ENCODE data around the gene RNLS. TPM values are rescaled to one million over a fixed set of nuclear protein-coding genes. Genes with fewer than 3 reads are reported as not detected.

Gene RNLS
- polyA plus RNA-seq, 3 donors = 3.3 to 3.9 (median 3.7) TPM

GRCh38 chr10:88557658-88558057 is 25.5 kb downstream of the RNLS start:
- Histone ChIP-seq H3K4me3 (replicated peaks in 1 of 3; ENCODE audit: low read depth in 2 of 3, low read length in 3 of 3) (no peak overlapping the region), H3K36me3 (replicated peaks in 1 of 2; ENCODE audit: control insufficient read depth in 1 of 2, insufficient read depth in 2 of 2, low read length in 2 of 2) (no peaks in the 10 kb centered on the region), H3K9ac (ENCODE audit: insufficient read depth, low read length, poor library complexity, severe bottlenecking) (no peak overlapping the region), H2AFZ (ENCODE audit: insufficient read depth, low read depth, low read length, poor library complexity, severe bottlenecking) (no peak overlapping the region), H3K27me3 (ENCODE audit: control insufficient read depth in 2 of 2, insufficient read depth in 2 of 2, low read length in 2 of 2) (no peaks in the 10 kb centered on the region), H3K4me1 (ENCODE audit: control insufficient read depth in 1 of 2, insufficient read depth in 2 of 2, low read length in 2 of 2) (peaks cover 7 to 9% of the 10 kb centered on the region in 2 donors), H3K27ac (ENCODE audit: low read depth in 1 of 2, low read length in 2 of 2) (no peak overlapping the region), H3K79me2 (ENCODE audit: insufficient read depth, low read length) (no peaks in the 10 kb centered on the region), H4K20me1 (ENCODE audit: insufficient read depth, low read length) (no peaks in the 10 kb centered on the region), H3K9me3 (replicated peaks in 1 of 2; ENCODE audit: control insufficient read depth in 1 of 2, insufficient read depth in 1 of 2, low read length in 2 of 2) (peaks cover 0 to 3% of the 10 kb centered on the region in 2 donors), H3K4me2 (replicated peaks; ENCODE audit: extremely low read depth, low read length, poor library complexity, severe bottlenecking) (no peak overlapping the region)
- peaks cover 0 to 1% (median 0%) of the 10 kb centered on the region in 3 donors for H3K27me3 Mint-ChIP-seq (ENCODE audit: low read depth in 3 of 3)
- H3K4me1 Mint-ChIP-seq = peaks cover 10% of the 10 kb centered on the region
- H3K36me3 Mint-ChIP-seq = no peaks in the 10 kb centered on the region
- intact Hi-C loops (cut with micrococcal nuclease) = loop anchor here in 1 of 2 donors (10.0 kb wide), 1 partner anchor 693 kb away; the partner anchor contains the start of genes KLLN and PTEN
- WGBS (ENCODE audit: insufficient coverage) = no CpG with 5 or more reads among the region's 2 CpGs
- TF ChIP-seq, protein P1, sequence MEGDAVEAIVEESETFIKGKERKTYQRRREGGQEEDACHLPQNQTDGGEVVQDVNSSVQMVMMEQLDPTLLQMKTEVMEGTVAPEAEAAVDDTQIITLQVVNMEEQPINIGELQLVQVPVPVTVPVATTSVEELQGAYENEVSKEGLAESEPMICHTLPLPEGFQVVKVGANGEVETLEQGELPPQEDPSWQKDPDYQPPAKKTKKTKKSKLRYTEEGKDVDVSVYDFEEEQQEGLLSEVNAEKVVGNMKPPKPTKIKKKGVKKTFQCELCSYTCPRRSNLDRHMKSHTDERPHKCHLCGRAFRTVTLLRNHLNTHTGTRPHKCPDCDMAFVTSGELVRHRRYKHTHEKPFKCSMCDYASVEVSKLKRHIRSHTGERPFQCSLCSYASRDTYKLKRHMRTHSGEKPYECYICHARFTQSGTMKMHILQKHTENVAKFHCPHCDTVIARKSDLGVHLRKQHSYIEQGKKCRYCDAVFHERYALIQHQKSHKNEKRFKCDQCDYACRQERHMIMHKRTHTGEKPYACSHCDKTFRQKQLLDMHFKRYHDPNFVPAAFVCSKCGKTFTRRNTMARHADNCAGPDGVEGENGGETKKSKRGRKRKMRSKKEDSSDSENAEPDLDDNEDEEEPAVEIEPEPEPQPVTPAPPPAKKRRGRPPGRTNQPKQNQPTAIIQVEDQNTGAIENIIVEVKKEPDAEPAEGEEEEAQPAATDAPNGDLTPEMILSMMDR (IDR thresholded peaks at IDR 0.05) = no peak
- peaks cover 0 to 8% (median 3%) of the 10 kb centered on the region in 7 donors for H3K9me3 Mint-ChIP-seq
- no peak for DNase-seq
- no peak overlapping the region for H3K4me3 Mint-ChIP-seq
- H3K27ac Mint-ChIP-seq = no peak overlapping the region

GRCh38 chr10:88557256-88557655 is 25.9 kb downstream of the RNLS start:
- Mint-ChIP-seq H3K36me3 (no peaks in the 10 kb centered on the region), H3K4me3 (no peak overlapping the region), H3K4me1 (peaks cover 10% of the 10 kb centered on the region), H3K27ac (no peak overlapping the region), H3K27me3 (ENCODE audit: low read depth in 3 of 3) (peaks cover 0 to 1% (median 0%) of the 10 kb centered on the region in 3 donors), H3K9me3 (peaks cover 0 to 8% (median 3%) of the 10 kb centered on the region in 7 donors)
- TF ChIP-seq, protein P1 (IDR thresholded peaks at IDR 0.05) = no peak
- Histone ChIP-seq H4K20me1 (ENCODE audit: insufficient read depth, low read length) (no peaks in the 10 kb centered on the region), H2AFZ (ENCODE audit: insufficient read depth, low read depth, low read length, poor library complexity, severe bottlenecking) (no peak overlapping the region), H3K4me1 (ENCODE audit: control insufficient read depth in 1 of 2, insufficient read depth in 2 of 2, low read length in 2 of 2) (peaks cover 7 to 9% of the 10 kb centered on the region in 2 donors), H3K4me2 (replicated peaks; ENCODE audit: extremely low read depth, low read length, poor library complexity, severe bottlenecking) (no peak overlapping the region), H3K9ac (ENCODE audit: insufficient read depth, low read length, poor library complexity, severe bottlenecking) (no peak overlapping the region), H3K27me3 (ENCODE audit: control insufficient read depth in 2 of 2, insufficient read depth in 2 of 2, low read length in 2 of 2) (no peaks in the 10 kb centered on the region), H3K27ac (ENCODE audit: low read depth in 1 of 2, low read length in 2 of 2) (no peak overlapping the region), H3K4me3 (replicated peaks in 1 of 3; ENCODE audit: low read depth in 2 of 3, low read length in 3 of 3) (no peak overlapping the region), H3K36me3 (replicated peaks in 1 of 2; ENCODE audit: control insufficient read depth in 1 of 2, insufficient read depth in 2 of 2, low read length in 2 of 2) (no peaks in the 10 kb centered on the region), H3K9me3 (replicated peaks in 1 of 2; ENCODE audit: control insufficient read depth in 1 of 2, insufficient read depth in 1 of 2, low read length in 2 of 2) (peaks cover 0 to 3% of the 10 kb centered on the region in 2 donors), H3K79me2 (ENCODE audit: insufficient read depth, low read length) (no peaks in the 10 kb centered on the region)
- intact Hi-C loops (cut with micrococcal nuclease) = loop anchor here in 1 of 2 donors (10.0 kb wide), 1 partner anchor 692 kb away; the partner anchor contains the start of genes KLLN and PTEN
- no CpG with 5 or more reads among the region's 1 CpG for WGBS (ENCODE audit: insufficient coverage)
- DNase-seq = no peak

Data from CD14-positive monocyte (primary cell).